Epithelial cell of esophagus (primary cell): ENCODE measurements around the gene NPDC1.

Experiments used
- DNase-seq: peaks from one replicate; pipeline ENCODE4 v3.0.0; 2010; ENCODE audit warnings: low read depth
- H3K4me3 ChIP-seq: 2 replicates; pipeline ENCODE4 v1.5.1; 2011; ENCODE audit warnings: mild to moderate bottlenecking, low read length, control low read depth
- TF ChIP-seq, protein P1 (sequence below): IDR thresholded peaks from 2 replicates; pipeline ENCODE4 v1.5.1; 2011; ENCODE audit warnings: low read depth, mild to moderate bottlenecking, low read length, control low read depth, inconsistent platforms; ENCODE audit not compliant: insufficient read depth; ENCODE audit errors: missing control alignments

Gene NPDC1

DNA sequence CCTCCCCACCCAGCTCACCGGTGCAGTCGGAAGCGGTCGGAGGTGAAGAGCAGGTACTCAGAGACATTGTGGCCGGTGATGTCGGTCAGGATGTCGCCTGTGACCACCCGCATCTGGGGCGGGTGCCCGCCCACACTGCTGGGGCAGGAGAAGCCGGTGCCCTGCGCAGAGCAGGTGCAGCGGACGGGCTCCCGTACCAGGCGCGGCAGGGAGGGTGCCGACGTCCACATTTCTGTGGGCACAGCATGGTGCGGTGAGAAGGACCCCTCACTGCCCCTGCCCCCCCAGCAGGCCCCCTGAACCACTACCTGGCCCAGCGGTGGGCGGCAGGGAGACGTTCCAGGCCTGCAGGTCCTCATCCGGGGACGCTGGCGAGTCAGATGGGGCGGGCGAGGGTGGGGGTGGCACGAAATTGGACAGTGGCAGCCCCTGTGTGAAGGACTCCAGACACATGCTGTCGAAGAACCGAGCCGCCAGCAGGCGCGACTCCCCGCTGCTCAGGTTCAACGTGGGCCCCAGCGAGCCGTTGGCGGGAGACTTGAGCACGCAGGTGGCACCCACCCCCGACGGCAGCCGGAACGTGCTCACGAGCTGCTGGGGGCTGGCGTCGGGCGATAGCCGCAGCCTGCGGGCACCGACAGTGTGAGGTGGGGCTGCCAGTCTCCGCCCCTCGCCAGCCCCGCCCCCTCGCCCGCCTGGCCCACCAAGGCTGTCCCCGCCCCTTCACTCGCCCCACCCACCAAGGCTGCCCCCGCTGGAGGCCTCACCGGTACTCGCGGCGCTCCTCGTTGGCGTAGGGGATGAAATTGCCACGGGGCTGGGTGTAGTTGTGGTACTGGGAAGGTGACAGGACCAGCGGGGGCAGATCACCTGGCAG, 33.0 kb downstream of the NPDC1 start:
- TF ChIP-seq, protein P1, sequence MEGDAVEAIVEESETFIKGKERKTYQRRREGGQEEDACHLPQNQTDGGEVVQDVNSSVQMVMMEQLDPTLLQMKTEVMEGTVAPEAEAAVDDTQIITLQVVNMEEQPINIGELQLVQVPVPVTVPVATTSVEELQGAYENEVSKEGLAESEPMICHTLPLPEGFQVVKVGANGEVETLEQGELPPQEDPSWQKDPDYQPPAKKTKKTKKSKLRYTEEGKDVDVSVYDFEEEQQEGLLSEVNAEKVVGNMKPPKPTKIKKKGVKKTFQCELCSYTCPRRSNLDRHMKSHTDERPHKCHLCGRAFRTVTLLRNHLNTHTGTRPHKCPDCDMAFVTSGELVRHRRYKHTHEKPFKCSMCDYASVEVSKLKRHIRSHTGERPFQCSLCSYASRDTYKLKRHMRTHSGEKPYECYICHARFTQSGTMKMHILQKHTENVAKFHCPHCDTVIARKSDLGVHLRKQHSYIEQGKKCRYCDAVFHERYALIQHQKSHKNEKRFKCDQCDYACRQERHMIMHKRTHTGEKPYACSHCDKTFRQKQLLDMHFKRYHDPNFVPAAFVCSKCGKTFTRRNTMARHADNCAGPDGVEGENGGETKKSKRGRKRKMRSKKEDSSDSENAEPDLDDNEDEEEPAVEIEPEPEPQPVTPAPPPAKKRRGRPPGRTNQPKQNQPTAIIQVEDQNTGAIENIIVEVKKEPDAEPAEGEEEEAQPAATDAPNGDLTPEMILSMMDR = no peak
- DNase-seq = no peak

GRCh38 chr9:137011907-137012675, 33.9 kb downstream of the NPDC1 start:
- TF ChIP-seq, protein P1 = no peak
- DNase-seq = no peak
- H3K4me3 ChIP-seq = no peak overlapping the region

More for the DNA sequence above, 33.0 kb downstream of the NPDC1 start:
- H3K4me3 ChIP-seq = no peak overlapping the region

- DNase-seq = no peak
- TF ChIP-seq, protein P1 = no peak
- no peak overlapping the region for H3K4me3 ChIP-seq
Measured at GRCh38 chr9:137011156-137011555, 34.8 kb downstream of the NPDC1 start.

- TF ChIP-seq, protein P1 = no peak
- no peak overlapping the region for H3K4me3 ChIP-seq
- no peak for DNase-seq
Measured at GRCh38 chr9:137009938-137010732, 35.8 kb downstream of the NPDC1 start.

- TF ChIP-seq, protein P1 = no peak
- DNase-seq = no peak
- no peak overlapping the region for H3K4me3 ChIP-seq
Measured at GRCh38 chr9:137009217-137009616, 36.8 kb downstream of the NPDC1 start.

DNA sequence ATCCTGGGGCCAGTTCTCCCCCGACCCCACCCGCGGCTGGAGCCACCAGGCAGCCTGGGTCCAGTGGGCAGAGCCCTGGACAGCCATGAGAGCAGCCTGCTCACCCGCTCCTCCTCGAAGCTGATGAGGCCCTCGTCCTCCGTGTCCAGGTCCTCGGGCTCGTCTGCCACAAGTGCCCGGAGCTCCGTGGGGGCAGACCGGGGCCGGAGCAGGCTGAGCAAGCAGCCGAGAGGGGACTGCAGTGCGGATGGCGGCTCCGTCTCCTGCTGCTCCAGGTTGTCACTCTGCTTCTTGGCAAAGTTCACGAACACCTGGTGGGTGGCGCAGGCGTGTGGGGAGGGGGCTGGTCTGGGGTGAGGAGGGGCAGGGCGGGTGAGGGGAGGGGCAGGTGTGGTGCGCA, 37.7 kb downstream of the NPDC1 start:
- no peak for DNase-seq
- TF ChIP-seq, protein P1 = no peak
- no peak overlapping the region for H3K4me3 ChIP-seq
